ENCODE measurements around the gene SLC44A3.

SLC44A3 gene, protein sequence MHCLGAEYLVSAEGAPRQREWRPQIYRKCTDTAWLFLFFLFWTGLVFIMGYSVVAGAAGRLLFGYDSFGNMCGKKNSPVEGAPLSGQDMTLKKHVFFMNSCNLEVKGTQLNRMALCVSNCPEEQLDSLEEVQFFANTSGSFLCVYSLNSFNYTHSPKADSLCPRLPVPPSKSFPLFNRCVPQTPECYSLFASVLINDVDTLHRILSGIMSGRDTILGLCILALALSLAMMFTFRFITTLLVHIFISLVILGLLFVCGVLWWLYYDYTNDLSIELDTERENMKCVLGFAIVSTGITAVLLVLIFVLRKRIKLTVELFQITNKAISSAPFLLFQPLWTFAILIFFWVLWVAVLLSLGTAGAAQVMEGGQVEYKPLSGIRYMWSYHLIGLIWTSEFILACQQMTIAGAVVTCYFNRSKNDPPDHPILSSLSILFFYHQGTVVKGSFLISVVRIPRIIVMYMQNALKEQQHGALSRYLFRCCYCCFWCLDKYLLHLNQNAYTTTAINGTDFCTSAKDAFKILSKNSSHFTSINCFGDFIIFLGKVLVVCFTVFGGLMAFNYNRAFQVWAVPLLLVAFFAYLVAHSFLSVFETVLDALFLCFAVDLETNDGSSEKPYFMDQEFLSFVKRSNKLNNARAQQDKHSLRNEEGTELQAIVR

DNA sequence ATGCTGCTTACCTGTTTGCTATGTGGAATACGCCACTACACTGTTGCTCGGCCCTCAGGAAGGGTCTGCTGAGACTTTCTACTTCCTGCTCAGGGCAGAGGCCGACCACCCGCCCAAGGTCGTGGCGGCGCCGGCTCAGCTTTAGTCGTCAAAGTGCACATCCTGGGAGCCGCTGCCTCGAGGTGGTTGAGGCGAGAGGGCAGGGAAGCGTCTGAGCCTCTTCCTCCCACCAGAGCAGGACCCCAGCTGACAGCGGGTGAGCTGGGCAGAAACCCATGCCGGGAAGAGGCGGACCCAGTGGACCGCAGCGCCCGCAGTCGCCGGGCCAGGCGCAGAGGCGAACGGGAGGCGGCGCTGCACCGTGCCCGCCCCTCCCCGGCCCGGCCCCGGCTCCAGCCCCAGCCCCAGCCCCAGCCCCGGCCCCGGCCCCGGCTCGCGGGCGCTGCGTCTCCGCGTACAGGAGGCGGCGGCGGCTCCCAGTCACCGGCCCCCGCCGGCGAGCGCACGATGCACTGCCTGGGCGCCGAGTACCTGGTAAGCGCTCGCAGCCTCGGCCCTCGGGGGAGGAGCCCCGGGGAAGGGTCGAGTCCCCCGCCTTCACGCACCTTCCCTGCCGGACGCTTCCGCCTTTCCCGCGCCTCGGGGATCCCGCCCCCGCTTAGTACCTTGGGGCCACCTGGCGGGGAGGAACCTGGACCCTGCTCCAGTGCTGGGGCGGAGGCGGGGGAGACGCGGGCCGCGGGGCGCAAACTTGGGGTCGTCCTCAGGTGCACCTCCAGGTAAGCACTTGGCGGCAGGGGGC lies at the start of gene SLC44A3:
SLC44A3 (plus strand) TSS at position 413 of the 802 bp plus-strand sequence; CDS start at position 508, 95 bp downstream.
- TF ChIP-seq, protein P1, sequence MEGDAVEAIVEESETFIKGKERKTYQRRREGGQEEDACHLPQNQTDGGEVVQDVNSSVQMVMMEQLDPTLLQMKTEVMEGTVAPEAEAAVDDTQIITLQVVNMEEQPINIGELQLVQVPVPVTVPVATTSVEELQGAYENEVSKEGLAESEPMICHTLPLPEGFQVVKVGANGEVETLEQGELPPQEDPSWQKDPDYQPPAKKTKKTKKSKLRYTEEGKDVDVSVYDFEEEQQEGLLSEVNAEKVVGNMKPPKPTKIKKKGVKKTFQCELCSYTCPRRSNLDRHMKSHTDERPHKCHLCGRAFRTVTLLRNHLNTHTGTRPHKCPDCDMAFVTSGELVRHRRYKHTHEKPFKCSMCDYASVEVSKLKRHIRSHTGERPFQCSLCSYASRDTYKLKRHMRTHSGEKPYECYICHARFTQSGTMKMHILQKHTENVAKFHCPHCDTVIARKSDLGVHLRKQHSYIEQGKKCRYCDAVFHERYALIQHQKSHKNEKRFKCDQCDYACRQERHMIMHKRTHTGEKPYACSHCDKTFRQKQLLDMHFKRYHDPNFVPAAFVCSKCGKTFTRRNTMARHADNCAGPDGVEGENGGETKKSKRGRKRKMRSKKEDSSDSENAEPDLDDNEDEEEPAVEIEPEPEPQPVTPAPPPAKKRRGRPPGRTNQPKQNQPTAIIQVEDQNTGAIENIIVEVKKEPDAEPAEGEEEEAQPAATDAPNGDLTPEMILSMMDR (conservative IDR thresholded peaks at IDR 0.05) = peak; percentile 75
- no peak for TF ChIP-seq ZFX (IDR thresholded peaks at IDR 0.05)
- peak within 1 kb of the TSS; percentile 63 for H3K27ac ChIP-seq

DNA sequence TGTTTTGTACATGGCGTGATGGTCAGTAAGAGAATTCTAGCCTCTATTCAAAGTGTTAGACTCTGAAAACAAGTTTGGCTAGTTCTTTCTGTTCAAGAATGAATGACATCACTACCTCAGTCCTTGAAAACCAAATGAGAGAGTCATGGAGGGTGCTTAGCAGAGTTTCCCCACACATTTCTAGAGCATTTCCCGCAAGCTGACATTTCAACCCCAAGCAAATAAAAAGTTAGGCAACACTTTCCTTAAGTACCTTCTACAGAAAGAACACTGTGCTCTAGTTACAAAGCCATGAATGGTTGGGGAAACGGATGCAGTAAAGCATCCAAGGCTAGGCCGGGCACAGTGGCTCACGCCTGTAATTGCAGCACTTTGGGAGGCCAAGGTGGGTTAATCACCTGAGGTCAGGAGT lies 47.9 kb upstream of the SLC44A3 start:
- H3K27ac ChIP-seq = no peak overlapping the region

DNA sequence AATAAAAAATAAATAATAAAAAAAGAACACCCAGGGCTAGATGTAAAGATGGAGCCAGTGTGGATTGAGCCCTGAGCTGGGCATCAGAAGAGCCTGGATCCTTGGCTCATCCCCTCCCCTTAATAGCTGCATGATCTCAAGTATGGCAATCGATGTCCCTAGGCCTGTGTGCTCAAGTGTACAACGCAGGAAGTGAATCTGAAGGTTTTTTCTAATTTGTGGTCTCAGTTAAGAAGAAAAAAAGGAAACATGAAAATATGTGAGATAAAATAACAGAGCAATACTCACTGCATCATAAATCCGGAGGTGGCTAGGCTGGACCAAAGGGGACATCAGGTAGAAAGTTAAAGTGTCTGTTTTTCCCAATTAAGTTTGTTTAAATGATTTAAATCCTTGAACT lies 47.3 kb upstream of the SLC44A3 start:
- TF ChIP-seq, protein P1 (conservative IDR thresholded peaks at IDR 0.05) = no peak
- no peak for TF ChIP-seq ZFX (IDR thresholded peaks at IDR 0.05)
- no peak overlapping the region for H3K27ac ChIP-seq

More for the DNA sequence above, 47.9 kb upstream of the SLC44A3 start:
- TF ChIP-seq ZFX (IDR thresholded peaks at IDR 0.05) = no peak
- TF ChIP-seq, protein P1 (conservative IDR thresholded peaks at IDR 0.05) = no peak

DNA sequence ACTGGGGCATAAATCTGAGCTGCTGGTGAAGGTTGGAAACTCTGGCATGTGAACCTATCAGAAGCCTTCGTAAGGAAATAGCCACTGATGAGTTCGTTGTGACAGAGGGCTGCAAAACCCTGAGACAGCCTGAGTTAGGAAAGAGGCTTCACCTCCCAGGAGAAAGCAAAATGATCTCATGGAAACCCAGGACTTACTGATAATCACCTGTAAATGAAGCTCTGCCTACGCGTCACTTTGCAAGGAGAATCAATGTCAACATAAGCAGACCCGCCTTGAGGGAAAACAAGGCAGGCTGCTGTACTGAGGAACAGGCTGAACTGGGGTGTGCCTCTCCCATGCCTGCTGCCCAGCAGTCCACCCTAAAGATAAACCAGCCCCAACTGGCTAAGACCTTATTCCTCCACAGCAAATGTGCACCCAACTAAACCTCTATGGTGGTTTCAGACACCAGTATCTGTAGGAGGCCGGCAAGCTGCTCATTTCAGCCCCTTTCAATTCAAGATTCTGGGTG lies 46.8 kb upstream of the SLC44A3 start:
- no peak for TF ChIP-seq ZFX (IDR thresholded peaks at IDR 0.05)
- TF ChIP-seq, protein P1 (conservative IDR thresholded peaks at IDR 0.05) = no peak
- H3K27ac ChIP-seq = no peak overlapping the region

DNA sequence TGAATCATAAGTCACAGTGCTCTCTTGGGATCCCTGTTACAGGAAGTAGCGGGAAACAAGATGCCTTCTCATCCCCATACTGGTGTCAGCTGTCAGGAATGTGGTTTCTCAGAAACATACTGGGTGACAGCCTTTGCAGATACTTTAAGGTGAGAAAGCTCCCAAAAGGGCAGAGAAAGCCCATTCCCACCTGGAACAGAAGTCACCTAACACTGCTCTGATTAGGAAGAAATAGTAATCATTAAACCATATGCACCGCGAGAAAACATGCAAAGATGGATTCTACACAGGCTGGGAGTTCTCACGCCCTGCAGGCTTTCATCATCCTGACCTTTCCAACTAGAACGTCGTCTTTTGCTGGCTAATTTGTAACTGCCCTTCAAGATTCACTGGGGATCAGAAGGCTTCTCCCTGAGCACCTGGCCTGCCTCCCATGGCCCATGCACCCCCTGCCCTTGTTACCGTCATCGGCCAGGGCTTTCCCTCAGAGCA lies 46.2 kb upstream of the SLC44A3 start:
- TF ChIP-seq, protein P1 (conservative IDR thresholded peaks at IDR 0.05) = no peak
- no peak for TF ChIP-seq ZFX (IDR thresholded peaks at IDR 0.05)
- H3K27ac ChIP-seq = no peak overlapping the region

DNA sequence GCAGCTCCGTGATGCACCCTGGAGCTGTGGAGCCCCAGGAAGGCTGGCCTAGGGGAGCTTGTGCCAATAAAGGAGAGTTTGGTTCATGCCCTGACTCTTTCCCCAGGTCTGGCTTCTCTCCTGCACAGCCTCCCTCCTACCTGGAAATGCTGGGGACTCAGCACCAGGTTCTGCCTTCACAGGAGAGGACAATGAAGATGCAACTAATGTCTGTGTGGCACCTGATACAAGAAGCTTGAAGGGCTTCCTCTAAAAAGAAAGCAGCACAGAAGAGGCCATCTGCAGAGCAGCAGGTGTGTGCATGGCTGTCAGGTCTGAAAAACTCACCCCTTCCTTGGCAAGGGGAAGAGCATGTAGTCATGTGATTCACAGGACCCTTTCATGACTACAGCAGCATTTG lies 43.7 kb upstream of the SLC44A3 start:
- TF ChIP-seq ZFX (IDR thresholded peaks at IDR 0.05) = no peak
- TF ChIP-seq, protein P1 (conservative IDR thresholded peaks at IDR 0.05) = no peak

More for the DNA sequence above, 43.7 kb upstream of the SLC44A3 start:
- H3K27ac ChIP-seq = no peak overlapping the region

All from C4-2B (cell line).